ENCODE data around the gene DIP2C. TPM values are rescaled to one million over a fixed set of nuclear protein-coding genes. Genes with fewer than 3 reads are reported as not detected.
A peak's percentile ranks its signal among the peaks of the same experiment; 100 is the strongest.
"Not testable (repeated sequence)": the region's sequence is repeated elsewhere in the genome, so short reads cannot be mapped to it uniquely, and the experiment has no call there.

The DIP2C gene
- total and polyA plus RNA-seq, 4 donors: 6.4 to 40.2 (median 23.8) TPM

GRCh38 chr10:632807-633177 is 56.7 kb downstream of the DIP2C start:
- H3K9me3 ChIP-seq (ENCODE audit: control insufficient read depth, low read length); H3K4me1 ChIP-seq (ENCODE audit: control insufficient read depth in 1 of 2, insufficient read depth in 2 of 2, low read length in 2 of 2); H3K36me3 ChIP-seq (ENCODE audit: control insufficient read depth in 1 of 2, insufficient read depth in 2 of 2, low read length in 1 of 2); H3K27me3 ChIP-seq (ENCODE audit: control insufficient read depth in 1 of 2, insufficient read depth in 2 of 2, low read length in 1 of 2); ATAC-seq (ENCODE audit: low FRiP score); H3K4me3 ChIP-seq (ENCODE audit: low read length in 2 of 2); intact Hi-C loops (cut with DNase I); H3K27ac ChIP-seq (ENCODE audit: low read depth in 1 of 2, low read length in 2 of 2): not testable (repeated sequence)
- DNase-seq: peak in 1 of 2 donors; percentile 13
- 95 to 97% methylated on average over 18 to 21 of the region's 21 CpGs for WGBS, 2 donors

GRCh38 chr10:632155-632806 is 57.2 kb downstream of the DIP2C start:
- H3K9me3 ChIP-seq (ENCODE audit: control insufficient read depth, low read length); H3K36me3 ChIP-seq (ENCODE audit: control insufficient read depth in 1 of 2, insufficient read depth in 2 of 2, low read length in 1 of 2); H3K4me1 ChIP-seq (ENCODE audit: control insufficient read depth in 1 of 2, insufficient read depth in 2 of 2, low read length in 2 of 2); intact Hi-C loops (cut with DNase I); H3K4me3 ChIP-seq (ENCODE audit: low read length in 2 of 2); H3K27me3 ChIP-seq (ENCODE audit: control insufficient read depth in 1 of 2, insufficient read depth in 2 of 2, low read length in 1 of 2); ATAC-seq (ENCODE audit: low FRiP score); H3K27ac ChIP-seq (ENCODE audit: low read depth in 1 of 2, low read length in 2 of 2): not testable (repeated sequence)
- DNase-seq: peak in 1 of 2 donors; percentile 5
- WGBS, 2 donors: 98 to 99% methylated on average over 28 to 49 of the region's 51 CpGs

GRCh38 chr10:631266-631665 is 58.2 kb downstream of the DIP2C start:
- peaks cover 0 to 3% of the 10 kb centered on the region in 2 donors for H3K36me3 ChIP-seq (ENCODE audit: control insufficient read depth in 1 of 2, insufficient read depth in 2 of 2, low read length in 1 of 2)
- intact Hi-C loops (cut with DNase I): no loop called here
- H3K9me3 ChIP-seq (ENCODE audit: control insufficient read depth, low read length): no peaks in the 10 kb centered on the region
- no peak overlapping the region for H3K4me3 ChIP-seq (ENCODE audit: low read length in 2 of 2)
- no peaks in the 10 kb centered on the region for H3K27me3 ChIP-seq (ENCODE audit: control insufficient read depth in 1 of 2, insufficient read depth in 2 of 2, low read length in 1 of 2)
- peak in 1 of 2 donors; percentile 18 for DNase-seq
- no peak for ATAC-seq (ENCODE audit: low FRiP score)
- no peaks in the 10 kb centered on the region for H3K4me1 ChIP-seq (ENCODE audit: control insufficient read depth in 1 of 2, insufficient read depth in 2 of 2, low read length in 2 of 2)
- 90 to 92% methylated on average over 11 of the region's 11 CpGs for WGBS, 2 donors
- no peak overlapping the region for H3K27ac ChIP-seq (ENCODE audit: low read depth in 1 of 2, low read length in 2 of 2)

- Histone ChIP-seq H3K9me3 (ENCODE audit: control insufficient read depth, low read length) (no peaks in the 10 kb centered on the region), H3K4me3 (ENCODE audit: low read length in 2 of 2) (no peak overlapping the region), H3K4me1 (ENCODE audit: control insufficient read depth in 1 of 2, insufficient read depth in 2 of 2, low read length in 2 of 2) (no peaks in the 10 kb centered on the region), H3K27ac (ENCODE audit: low read depth in 1 of 2, low read length in 2 of 2) (no peak overlapping the region), H3K36me3 (ENCODE audit: control insufficient read depth in 1 of 2, insufficient read depth in 2 of 2, low read length in 1 of 2) (peaks cover 0 to 3% of the 10 kb centered on the region in 2 donors), H3K27me3 (ENCODE audit: control insufficient read depth in 1 of 2, insufficient read depth in 2 of 2, low read length in 1 of 2) (no peaks in the 10 kb centered on the region)
- DNase-seq (peak in 1 of 2 donors; percentile 25), ATAC-seq (ENCODE audit: low FRiP score) (no peak)
- intact Hi-C loops (cut with DNase I): no loop called here
- 90% methylated on average over 23 of the region's 23 CpGs for WGBS, 2 donors
Measured at GRCh38 chr10:630581-631073, 58.8 kb downstream of the DIP2C start.

GRCh38 chr10:629186-629998 is 60.1 kb downstream of the DIP2C start:
- DNase-seq: no peak
- H3K4me3 ChIP-seq (ENCODE audit: low read length in 2 of 2): no peak overlapping the region
- no peaks in the 10 kb centered on the region for H3K9me3 ChIP-seq (ENCODE audit: control insufficient read depth, low read length)
- H3K4me1 ChIP-seq (ENCODE audit: control insufficient read depth in 1 of 2, insufficient read depth in 2 of 2, low read length in 2 of 2): no peaks in the 10 kb centered on the region
- no peak overlapping the region for H3K27ac ChIP-seq (ENCODE audit: low read depth in 1 of 2, low read length in 2 of 2)
- WGBS, 2 donors: 93% methylated on average over 25 of the region's 25 CpGs
- no peak for ATAC-seq (ENCODE audit: low FRiP score)
- intact Hi-C loops (cut with DNase I): no loop called here
- peaks cover 0 to 3% of the 10 kb centered on the region in 2 donors for H3K36me3 ChIP-seq (ENCODE audit: control insufficient read depth in 1 of 2, insufficient read depth in 2 of 2, low read length in 1 of 2)
- no peaks in the 10 kb centered on the region for H3K27me3 ChIP-seq (ENCODE audit: control insufficient read depth in 1 of 2, insufficient read depth in 2 of 2, low read length in 1 of 2)

GRCh38 chr10:628386-629045 is 61.0 kb downstream of the DIP2C start:
- intact Hi-C loops (cut with DNase I): no loop called here
- Histone ChIP-seq H3K27me3 (ENCODE audit: control insufficient read depth in 1 of 2, insufficient read depth in 2 of 2, low read length in 1 of 2) (no peaks in the 10 kb centered on the region), H3K4me1 (ENCODE audit: control insufficient read depth in 1 of 2, insufficient read depth in 2 of 2, low read length in 2 of 2) (peaks cover 0 to 2% of the 10 kb centered on the region in 2 donors), H3K27ac (ENCODE audit: low read depth in 1 of 2, low read length in 2 of 2) (no peak overlapping the region), H3K36me3 (ENCODE audit: control insufficient read depth in 1 of 2, insufficient read depth in 2 of 2, low read length in 1 of 2) (peaks cover 0 to 3% of the 10 kb centered on the region in 2 donors), H3K4me3 (ENCODE audit: low read length in 2 of 2) (no peak overlapping the region), H3K9me3 (ENCODE audit: control insufficient read depth, low read length) (no peaks in the 10 kb centered on the region)
- DNase-seq (peak in 1 of 2 donors; percentile 30), ATAC-seq (ENCODE audit: low FRiP score) (no peak)
- 93% methylated on average over 19 of the region's 19 CpGs for WGBS, 2 donors

GRCh38 chr10:627032-627992 is 62.2 kb downstream of the DIP2C start:
- H3K9me3 ChIP-seq (ENCODE audit: control insufficient read depth, low read length): no peaks in the 10 kb centered on the region
- DNase-seq (no peak), ATAC-seq (ENCODE audit: low FRiP score) (no peak)
- H3K27me3 ChIP-seq (ENCODE audit: control insufficient read depth in 1 of 2, insufficient read depth in 2 of 2, low read length in 1 of 2): no peaks in the 10 kb centered on the region
- WGBS, 2 donors: 94 to 95% methylated on average over 46 of the region's 46 CpGs
- no peak overlapping the region for H3K27ac ChIP-seq (ENCODE audit: low read depth in 1 of 2, low read length in 2 of 2)
- peaks cover 0 to 3% of the 10 kb centered on the region in 2 donors for H3K36me3 ChIP-seq (ENCODE audit: control insufficient read depth in 1 of 2, insufficient read depth in 2 of 2, low read length in 1 of 2)
- intact Hi-C loops (cut with DNase I): no loop called here
- H3K4me1 ChIP-seq (ENCODE audit: control insufficient read depth in 1 of 2, insufficient read depth in 2 of 2, low read length in 2 of 2): peaks cover 0 to 2% of the 10 kb centered on the region in 2 donors
- no peak overlapping the region for H3K4me3 ChIP-seq (ENCODE audit: low read length in 2 of 2)
